Measurements from ENCODE around the gene GTF2H1. TPM values are rescaled to one million over a fixed set of nuclear protein-coding genes. Genes with fewer than 3 reads are reported as not detected.

Gene GTF2H1
- total and polyA plus RNA-seq, 9 of the 15 experiments (the other 6 are each of a cell fraction or from before 2014, with no cell fraction given): 56.9 to 126 (median 92.1) TPM

DNA sequence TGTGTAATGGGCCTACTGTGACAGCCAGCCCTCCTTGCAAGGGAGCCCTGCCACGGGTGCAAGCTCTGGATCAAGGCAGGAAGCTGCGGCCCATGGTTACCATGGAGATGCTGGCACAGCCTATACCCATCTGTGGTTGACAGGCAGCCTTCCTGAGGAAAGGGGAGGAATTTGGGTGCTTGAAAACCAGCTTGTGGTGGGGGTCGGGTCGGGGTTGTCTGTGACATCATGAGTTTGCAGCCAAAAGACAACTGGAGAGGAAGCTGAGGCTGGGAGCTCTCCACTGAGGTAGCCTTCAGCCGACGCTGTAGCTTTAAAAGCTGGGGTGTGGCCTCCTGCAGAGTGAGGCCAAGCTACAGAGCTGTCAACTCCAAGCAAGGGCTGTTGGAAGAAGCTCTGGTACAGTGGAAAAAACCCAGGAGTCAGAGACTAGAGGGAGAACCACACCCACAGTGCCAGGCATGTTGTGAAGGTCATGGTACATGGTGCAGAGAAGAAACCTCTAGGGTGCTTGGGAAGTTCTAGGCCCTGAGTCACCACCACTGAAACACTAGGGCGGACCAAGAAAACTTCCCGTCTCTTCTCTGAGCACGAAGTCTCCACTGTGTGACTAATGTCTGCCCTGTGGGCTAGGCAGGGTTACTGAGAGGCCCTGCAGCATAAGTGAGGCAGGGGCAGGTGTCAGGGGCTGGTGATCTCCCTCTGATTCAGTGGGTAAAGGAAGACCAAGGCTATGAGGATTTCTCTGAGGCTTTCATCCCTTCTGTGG, 61.2 kb downstream of the GTF2H1 start (continued):
- TF ChIP-seq KAT2B (IDR thresholded peaks at IDR 0.05; ENCODE audit: low read depth, low read length) (no peak), SRSF9 (IDR thresholded peaks at IDR 0.05; ENCODE audit: borderline replicate concordance, low read depth, low read length) (no peak), SRSF3 (IDR thresholded peaks at IDR 0.05; ENCODE audit: insufficient read depth, low read length) (no peak), BACH1 (tag; IDR thresholded peaks at IDR 0.05) (peak; percentile 51; the same call in 1 of the 2 replicates), TAF9B (IDR thresholded peaks at IDR 0.05; ENCODE audit: partially characterized antibody) (no peak), ZFX (CRISPR knock-in tag; IDR thresholded peaks at IDR 0.05) (peak; percentile 53), FOXP1 (CRISPR knock-in tag; IDR thresholded peaks at IDR 0.05) (no peak), TCF7L2 (IDR thresholded peaks at IDR 0.05; ENCODE audit: low read depth, low read length) (no peak), CHD2 (IDR thresholded peaks at IDR 0.05; ENCODE audit: low read depth, low read length) (no peak), MTA3 (IDR thresholded peaks at IDR 0.05; ENCODE audit: borderline replicate concordance) (0 out of 2 replicates have a peak, but pooled peaks have one; percentile 7), MED1 (CRISPR knock-in tag; IDR thresholded peaks at IDR 0.05; ENCODE audit: borderline replicate concordance) (no peak), ZNF766 (CRISPR knock-in tag; conservative IDR thresholded peaks at IDR 0.05) (peak; percentile 88), SUPT5H (IDR thresholded peaks at IDR 0.05) (no peak), ADNP (tag; IDR thresholded peaks at IDR 0.05) (no peak), POLR3G (IDR thresholded peaks at IDR 0.05; ENCODE audit: extremely low read depth, insufficient read length, insufficient replicate concordance) (no peak)
- TF ChIP-seq, protein P1, sequence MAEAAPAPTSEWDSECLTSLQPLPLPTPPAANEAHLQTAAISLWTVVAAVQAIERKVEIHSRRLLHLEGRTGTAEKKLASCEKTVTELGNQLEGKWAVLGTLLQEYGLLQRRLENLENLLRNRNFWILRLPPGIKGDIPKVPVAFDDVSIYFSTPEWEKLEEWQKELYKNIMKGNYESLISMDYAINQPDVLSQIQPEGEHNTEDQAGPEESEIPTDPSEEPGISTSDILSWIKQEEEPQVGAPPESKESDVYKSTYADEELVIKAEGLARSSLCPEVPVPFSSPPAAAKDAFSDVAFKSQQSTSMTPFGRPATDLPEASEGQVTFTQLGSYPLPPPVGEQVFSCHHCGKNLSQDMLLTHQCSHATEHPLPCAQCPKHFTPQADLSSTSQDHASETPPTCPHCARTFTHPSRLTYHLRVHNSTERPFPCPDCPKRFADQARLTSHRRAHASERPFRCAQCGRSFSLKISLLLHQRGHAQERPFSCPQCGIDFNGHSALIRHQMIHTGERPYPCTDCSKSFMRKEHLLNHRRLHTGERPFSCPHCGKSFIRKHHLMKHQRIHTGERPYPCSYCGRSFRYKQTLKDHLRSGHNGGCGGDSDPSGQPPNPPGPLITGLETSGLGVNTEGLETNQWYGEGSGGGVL (CRISPR knock-in tag; IDR thresholded peaks at IDR 0.05): no peak
- TF ChIP-seq, protein P2, sequence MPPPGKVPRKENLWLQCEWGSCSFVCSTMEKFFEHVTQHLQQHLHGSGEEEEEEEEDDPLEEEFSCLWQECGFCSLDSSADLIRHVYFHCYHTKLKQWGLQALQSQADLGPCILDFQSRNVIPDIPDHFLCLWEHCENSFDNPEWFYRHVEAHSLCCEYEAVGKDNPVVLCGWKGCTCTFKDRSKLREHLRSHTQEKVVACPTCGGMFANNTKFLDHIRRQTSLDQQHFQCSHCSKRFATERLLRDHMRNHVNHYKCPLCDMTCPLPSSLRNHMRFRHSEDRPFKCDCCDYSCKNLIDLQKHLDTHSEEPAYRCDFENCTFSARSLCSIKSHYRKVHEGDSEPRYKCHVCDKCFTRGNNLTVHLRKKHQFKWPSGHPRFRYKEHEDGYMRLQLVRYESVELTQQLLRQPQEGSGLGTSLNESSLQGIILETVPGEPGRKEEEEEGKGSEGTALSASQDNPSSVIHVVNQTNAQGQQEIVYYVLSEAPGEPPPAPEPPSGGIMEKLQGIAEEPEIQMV (tag; conservative IDR thresholded peaks at IDR 0.05; ENCODE audit: low read depth): no peak
- TF ChIP-seq, protein P3, sequence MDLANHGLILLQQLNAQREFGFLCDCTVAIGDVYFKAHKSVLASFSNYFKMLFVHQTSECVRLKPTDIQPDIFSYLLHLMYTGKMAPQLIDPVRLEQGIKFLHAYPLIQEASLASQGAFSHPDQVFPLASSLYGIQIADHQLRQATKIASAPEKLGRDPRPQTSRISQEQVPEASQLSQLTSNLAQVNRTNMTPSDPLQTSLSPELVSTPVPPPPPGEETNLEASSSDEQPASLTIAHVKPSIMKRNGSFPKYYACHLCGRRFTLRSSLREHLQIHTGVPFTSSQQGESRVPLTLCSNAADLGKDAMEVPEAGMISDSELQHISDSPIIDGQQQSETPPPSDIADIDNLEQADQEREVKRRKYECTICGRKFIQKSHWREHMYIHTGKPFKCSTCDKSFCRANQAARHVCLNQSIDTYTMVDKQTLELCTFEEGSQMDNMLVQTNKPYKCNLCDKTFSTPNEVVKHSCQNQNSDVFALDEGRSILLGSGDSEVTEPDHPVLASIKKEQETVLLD (IDR thresholded peaks at IDR 0.05): no peak
- TF ChIP-seq, protein P4, sequence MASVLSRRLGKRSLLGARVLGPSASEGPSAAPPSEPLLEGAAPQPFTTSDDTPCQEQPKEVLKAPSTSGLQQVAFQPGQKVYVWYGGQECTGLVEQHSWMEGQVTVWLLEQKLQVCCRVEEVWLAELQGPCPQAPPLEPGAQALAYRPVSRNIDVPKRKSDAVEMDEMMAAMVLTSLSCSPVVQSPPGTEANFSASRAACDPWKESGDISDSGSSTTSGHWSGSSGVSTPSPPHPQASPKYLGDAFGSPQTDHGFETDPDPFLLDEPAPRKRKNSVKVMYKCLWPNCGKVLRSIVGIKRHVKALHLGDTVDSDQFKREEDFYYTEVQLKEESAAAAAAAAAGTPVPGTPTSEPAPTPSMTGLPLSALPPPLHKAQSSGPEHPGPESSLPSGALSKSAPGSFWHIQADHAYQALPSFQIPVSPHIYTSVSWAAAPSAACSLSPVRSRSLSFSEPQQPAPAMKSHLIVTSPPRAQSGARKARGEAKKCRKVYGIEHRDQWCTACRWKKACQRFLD (CRISPR knock-in tag; IDR thresholded peaks at IDR 0.05): no peak
- TF ChIP-seq, protein P5, sequence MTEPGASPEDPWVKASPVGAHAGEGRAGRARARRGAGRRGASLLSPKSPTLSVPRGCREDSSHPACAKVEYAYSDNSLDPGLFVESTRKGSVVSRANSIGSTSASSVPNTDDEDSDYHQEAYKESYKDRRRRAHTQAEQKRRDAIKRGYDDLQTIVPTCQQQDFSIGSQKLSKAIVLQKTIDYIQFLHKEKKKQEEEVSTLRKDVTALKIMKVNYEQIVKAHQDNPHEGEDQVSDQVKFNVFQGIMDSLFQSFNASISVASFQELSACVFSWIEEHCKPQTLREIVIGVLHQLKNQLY (CRISPR knock-in tag; conservative IDR thresholded peaks at IDR 0.05): no peak

All from K562 (cell line).